HG02840 (cell line): Measurements from ENCODE around the gene CFAP54.
"Not testable (repeated sequence)": the region's sequence is repeated elsewhere in the genome, so short reads cannot be mapped to it uniquely, and the experiment has no call there.

ENCODE experiments used
- ATAC-seq: cut with Tn5 transposase; IDR thresholded peaks from one replicate; pipeline ENCODE4 v1.9.1; 2021; ENCODE audit warnings: mild to moderate bottlenecking, moderate library complexity, moderate number of reproducible peaks; ENCODE audit not compliant: unreplicated experiment, low FRiP score

CFAP54 gene

DNA sequence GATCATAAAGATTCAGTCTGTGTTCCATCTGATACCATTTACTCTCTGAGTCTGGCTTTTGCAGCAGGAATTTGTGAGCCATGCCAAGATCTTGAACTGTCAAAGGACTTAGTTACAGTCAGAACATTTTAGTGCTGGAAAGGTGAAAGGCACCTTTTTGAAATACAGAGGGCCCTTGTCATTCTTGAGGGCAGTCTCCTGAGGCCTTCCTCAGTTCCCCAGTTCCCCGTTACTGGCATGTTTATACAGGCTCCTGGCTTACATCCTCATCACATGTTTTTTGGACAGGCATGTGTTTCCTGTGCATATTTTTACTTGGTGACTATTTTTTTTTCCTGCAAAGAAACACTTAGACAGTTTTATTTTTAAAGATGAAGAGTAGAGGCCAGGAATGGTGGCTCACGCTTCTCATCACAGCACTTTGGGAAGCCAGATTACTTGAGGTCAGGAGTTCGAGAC, 21.0 kb downstream of the CFAP54 start:
- no peak for ATAC-seq

- ATAC-seq = no peak
Measured at GRCh38 chr12:96513166-96513565, 23.8 kb downstream of the CFAP54 start.

DNA sequence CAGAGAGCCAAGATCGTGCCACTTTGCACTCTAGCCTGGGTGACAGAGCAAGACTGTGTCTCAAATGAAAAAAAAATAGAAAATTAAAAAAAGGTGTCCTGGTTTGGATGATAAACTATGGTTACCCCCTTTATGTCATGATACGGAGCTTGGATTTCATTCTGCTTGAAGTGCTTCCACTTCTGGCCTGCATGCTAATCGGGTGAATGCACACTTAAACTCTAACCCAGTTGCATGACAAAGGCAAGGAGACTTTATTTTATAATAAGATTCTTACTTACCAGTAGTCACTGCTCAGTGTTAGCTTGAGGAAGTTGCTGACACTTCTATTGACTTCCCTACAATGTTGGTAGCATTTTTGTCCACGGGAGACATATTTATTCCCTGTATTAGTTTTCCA, 24.3 kb downstream of the CFAP54 start:
- no peak for ATAC-seq

GRCh38 chr12:96514328-96514727, 25.0 kb downstream of the CFAP54 start:
- peak; percentile 71 for ATAC-seq

- ATAC-seq = no peak
Measured at GRCh38 chr12:96516472-96517430, 27.4 kb downstream of the CFAP54 start.

- ATAC-seq = no peak
Measured at GRCh38 chr12:96520767-96521166, 31.4 kb downstream of the CFAP54 start.

GRCh38 chr12:96521895-96522682, 32.7 kb downstream of the CFAP54 start:
- ATAC-seq = no peak

- ATAC-seq = no peak
Measured at GRCh38 chr12:96522690-96523089, 33.3 kb downstream of the CFAP54 start.

GRCh38 chr12:96526110-96526509, 36.7 kb downstream of the CFAP54 start:
- no peak for ATAC-seq

DNA sequence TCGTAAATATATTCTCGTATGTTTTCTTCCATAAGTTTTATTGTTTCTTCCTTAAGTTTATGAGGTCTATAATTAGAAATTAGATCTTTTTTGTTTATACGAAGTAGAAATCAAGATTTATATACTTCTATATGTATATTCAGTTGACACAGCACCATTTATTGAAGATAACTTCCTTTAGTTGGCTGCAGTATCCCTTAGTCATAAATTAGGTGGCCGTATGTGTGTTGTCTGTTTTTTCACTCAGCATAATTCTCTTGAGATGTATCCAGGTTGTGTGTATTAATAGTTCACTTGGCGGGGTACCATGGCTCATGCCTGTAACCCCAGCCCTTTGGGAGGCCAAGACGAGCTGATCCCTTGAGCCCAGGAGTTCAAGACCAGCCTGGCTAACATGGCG, 40.5 kb downstream of the CFAP54 start:
- no peak for ATAC-seq

DNA sequence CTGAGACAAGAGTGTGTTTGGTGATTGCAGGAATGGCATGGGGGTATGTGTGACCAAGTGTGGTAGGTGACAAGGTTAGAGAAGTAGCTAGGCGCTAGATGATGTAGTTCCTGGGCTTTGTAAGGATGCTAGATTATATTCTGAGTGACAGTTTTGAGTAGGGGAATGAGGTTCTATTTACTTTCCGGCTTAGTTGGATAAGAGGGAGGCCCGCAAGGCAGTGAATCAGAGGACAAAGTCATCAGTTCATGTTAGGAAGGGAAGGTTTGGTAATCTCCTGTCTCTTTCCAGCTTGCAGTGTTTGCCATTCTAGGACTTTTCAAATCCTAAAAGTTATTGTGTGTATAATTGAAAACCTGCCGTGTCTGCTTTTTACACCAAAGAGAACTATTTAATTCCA, 45.0 kb downstream of the CFAP54 start:
- ATAC-seq = no peak

GRCh38 chr12:96548384-96548783, 59.0 kb downstream of the CFAP54 start:
- ATAC-seq = no peak

DNA sequence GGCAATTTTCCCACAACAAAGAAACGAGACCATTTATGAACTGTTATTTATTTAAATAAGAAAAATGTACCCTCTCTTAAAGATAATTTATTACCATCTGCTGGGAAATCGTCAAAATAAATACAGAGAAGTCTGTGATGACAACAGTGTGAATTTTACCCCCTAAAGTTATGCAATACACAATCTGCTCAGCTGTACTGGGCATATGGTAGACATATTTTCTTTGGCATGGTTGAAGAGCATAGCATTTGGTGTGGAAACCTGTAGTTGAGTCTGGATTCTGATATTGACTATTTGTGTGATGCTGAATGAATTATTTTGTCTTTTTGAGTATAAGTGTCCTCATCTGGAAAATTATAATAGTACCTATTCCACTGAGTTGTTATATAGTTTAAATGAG, 60.0 kb downstream of the CFAP54 start:
- no peak for ATAC-seq

GRCh38 chr12:96570579-96570978, 81.2 kb downstream of the CFAP54 start:
- peak; percentile 29 for ATAC-seq

DNA sequence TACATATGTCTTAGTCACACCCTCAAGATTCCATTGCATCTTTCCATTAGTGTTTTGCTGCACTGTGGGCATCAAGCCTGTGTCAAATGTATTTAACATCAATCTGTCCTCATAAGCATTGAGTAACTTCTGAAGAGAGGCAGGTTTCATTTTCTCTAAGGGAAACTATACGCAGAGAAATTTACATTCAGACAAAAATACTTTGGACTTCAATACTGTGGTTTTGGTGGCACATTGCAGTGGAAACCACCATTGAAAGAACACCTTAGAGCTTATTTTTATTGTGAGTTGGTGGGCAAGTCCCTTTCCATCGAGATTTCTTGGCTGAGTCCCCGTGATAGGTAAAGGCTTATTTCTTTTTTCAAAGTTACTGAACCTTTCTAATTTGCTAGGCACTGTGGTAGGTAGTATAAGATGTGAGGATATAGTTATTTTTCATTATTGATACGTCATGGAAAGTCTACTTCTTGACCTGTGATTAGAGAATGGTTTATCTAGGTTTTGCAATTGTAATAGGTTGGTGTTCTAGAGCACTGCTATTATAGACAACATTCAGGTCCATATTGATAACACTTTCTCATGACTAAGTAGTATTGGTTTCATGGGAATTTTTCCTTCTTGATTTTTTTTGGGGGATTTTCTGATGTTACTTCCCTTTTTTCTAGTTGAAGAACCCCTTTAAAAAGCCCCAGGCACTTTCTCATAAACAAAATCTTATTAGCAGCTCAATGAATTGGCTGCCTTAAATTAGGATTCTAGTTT, 81.9 kb downstream of the CFAP54 start:
- peak; percentile 83 for ATAC-seq

DNA sequence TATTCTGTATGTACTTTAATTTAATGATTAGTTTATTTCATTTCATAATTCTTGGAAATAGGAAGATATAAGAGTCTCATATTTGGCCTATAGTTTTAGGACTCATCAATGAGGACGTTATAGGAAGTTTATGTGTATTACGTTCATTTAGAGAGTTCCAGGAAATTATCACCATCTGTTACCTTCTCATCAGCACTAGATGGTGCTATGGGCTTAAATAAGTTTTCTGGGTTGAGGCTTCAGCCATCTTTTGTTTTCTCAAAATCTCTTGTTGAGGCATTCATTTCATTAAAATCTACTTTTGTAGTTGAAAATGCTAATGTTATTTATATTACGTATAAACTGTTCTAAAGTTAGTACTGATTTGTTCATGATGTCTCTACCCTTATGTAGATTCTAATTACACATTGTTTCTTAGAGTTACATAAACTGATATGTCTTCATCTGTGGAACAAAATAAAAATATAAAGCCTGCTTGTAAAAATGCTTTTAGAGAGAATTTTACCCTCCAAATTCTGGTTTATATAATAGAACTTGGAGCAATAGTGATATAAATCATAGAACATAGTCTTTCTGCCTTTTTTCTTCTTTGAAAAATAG, 89.2 kb downstream of the CFAP54 start:
- peak; percentile 88 for ATAC-seq

DNA sequence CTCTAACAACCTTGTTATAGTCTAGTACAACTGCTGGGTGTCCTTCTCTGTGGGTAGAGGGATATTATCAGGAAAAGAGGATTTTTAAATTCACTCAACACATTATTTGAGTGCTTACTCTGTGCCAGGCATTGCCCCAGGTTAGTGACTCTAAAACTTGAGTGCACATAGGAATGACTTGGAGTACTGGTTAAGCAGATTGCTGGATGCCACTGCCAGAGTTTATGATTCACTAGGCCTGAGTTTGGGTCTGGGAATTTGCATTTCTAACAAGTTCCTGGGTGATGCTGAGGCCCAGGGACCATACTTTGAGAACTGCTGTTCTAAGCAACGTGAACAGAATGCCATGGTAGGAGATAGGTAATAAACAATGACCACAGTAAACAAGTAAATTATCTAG, 96.6 kb downstream of the CFAP54 start:
- no peak for ATAC-seq

DNA sequence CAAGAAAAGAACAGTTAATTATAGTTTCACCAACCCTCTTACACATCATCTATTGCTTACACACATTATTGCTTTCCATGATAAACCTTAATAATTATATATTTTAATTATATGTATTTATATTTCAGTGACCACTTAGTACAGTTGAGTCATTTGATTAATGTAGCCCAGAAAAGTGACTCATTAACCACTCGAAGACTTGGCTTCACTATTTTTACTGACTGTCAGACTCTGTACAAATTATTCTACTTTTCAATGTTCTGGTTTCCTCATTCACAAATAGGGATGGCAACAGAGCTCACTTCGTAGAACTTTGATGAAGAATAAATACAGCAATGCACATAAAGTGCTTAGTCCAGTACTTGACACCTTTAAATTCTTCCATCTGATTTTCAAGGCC, 98.3 kb downstream of the CFAP54 start:
- ATAC-seq = no peak

DNA sequence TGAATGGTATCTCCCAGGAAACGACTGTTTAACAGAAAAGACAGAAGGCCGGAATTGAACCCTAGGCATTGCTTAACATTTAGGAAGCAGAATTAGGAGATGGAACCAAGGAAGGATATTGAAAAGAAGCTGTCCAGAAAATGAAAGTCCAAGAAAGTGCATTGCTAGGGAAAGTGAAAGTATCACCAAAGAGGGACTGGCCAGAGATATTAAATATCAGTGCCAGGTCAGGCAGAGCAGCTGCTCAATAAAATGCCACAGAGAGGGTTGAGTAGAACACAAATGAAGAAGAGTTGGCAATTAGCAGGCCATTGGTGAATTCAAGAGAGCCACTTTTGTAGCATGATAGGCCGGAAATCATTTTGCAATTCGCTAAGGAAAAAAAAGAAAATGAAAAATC, 101.6 kb downstream of the CFAP54 start:
- ATAC-seq = no peak

DNA sequence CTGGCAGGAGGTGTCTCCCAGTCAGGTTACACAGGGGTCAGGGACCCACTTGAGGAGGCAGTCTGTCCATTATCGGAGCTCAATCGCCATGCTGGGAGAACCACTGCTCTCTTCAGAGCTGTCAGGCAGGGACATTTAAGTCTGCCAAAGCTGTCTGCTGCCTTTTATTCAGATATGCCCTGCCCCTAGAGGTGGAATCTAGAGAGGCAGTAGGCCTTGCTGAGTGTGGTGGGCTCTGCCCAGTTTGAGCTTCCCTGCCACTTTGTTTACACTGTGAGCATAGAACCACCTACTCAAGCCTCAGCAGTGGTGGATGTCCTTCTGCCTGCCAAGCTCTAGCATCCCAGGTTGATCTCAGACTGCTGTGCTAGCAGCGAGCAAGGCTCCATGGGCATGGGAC, 115.0 kb downstream of the CFAP54 start:
- not testable (repeated sequence) for ATAC-seq
